GM12892 (cell line): ENCODE data around the gene MACC1.
"Not testable (repeated sequence)": the region's sequence is repeated elsewhere in the genome, so short reads cannot be mapped to it uniquely, and the experiment has no call there.

Experiments
- POLR2A ChIP-seq: IDR thresholded peaks from 2 replicates; pipeline ENCODE4 v1.6.1; 2011; ENCODE audit warnings: low read depth, low read length, control low read depth
- POLR2AphosphoS5 ChIP-seq: IDR thresholded peaks from 2 replicates; pipeline ENCODE4 v1.6.1; 2011; ENCODE audit warnings: low read depth, low read length, control low read depth
- TAF1 ChIP-seq: IDR thresholded peaks from 2 replicates; pipeline ENCODE4 v1.6.1; 2011; ENCODE audit warnings: low read depth, mild to moderate bottlenecking, control low read depth, low read length, borderline replicate concordance

DNA sequence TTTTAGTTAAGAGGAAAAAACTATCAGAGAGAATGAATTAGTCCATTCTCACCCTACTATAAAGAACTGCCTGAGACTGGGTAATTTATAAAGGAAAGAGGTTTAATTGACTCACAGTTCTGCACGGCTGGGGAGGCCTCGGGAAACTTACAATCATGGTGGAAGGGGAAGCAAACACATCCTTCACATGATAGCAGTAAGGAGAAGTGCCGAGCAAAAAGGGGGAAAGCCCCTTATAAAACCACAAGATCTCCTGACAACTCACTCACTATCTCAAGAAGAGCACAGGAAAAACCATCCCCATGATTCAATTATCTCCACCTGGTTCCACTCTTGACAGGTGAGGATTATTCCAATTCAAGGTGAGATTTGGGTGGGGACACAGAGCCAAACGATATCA, 29.3 kb downstream of the MACC1 start:
- not testable (repeated sequence) for TF ChIP-seq POLR2A, TAF1, POLR2AphosphoS5
